Sigmoid colon (tissue), 7 donors: ENCODE measurements around the gene FAM210A. TPM values are rescaled to one million over a fixed set of nuclear protein-coding genes. Genes with fewer than 3 reads are reported as not detected.
A peak's percentile ranks its signal among the peaks of the same experiment; 100 is the strongest.

Experiments used
- DNase-seq: peaks from one replicate; pipeline ENCODE4 v3.0.0-alpha.2; 2019
- H3K27ac ChIP-seq, 4 donors: fragments of 200-600 bp; sonication (generic); one replicate each; pipeline ENCODE4 v1.5.1; 2016 to 2019; ENCODE audit warnings: mild to moderate bottlenecking in 1 of 4
- H3K27me3 ChIP-seq, 3 donors: fragments of 200-600 bp; sonication (generic); one replicate each; pipeline ENCODE4 v1.5.1; 2019; ENCODE audit warnings: mild to moderate bottlenecking in 1 of 3
- H3K36me3 ChIP-seq, 4 donors: fragments of 200-600 bp; sonication (generic); one replicate each; pipeline ENCODE4 v1.5.1; 2016 to 2019
- H3K4me1 ChIP-seq, 4 donors: fragments of 200-600 bp; sonication (generic); one replicate each; pipeline ENCODE4 v1.5.1; 2017 to 2019
- H3K4me3 ChIP-seq, 4 donors: fragments of 200-600 bp; sonication (generic); one replicate each; pipeline ENCODE4 v1.5.1; 2017 to 2019; ENCODE audit warnings: mild to moderate bottlenecking in 2 of 4, moderate library complexity in 1 of 4
- H3K9me3 ChIP-seq, 4 donors: fragments of 200-600 bp in 3 of 4; sonication (generic) in 3 of 4; one replicate each; pipeline versions ENCODE4 v1.5.1 to v1.6.1; 2013 to 2019
- EP300 ChIP-seq, 4 donors: sonication (generic); formaldehyde crosslinking; IDR thresholded peaks; one replicate each; pipeline ENCODE4 v1.6.1; 2017; ENCODE audit warnings: antibody characterized with exemption in 4 of 4
- POLR2A ChIP-seq, 2 donors: fragments of 450-650 bp; IDR thresholded peaks; one replicate each; pipeline ENCODE4 v1.6.1; 2016; ENCODE audit warnings: antibody characterized with exemption in 2 of 2, mild to moderate bottlenecking in 2 of 2, moderate library complexity in 2 of 2
- POLR2AphosphoS5 ChIP-seq, 4 donors: sonication (generic); formaldehyde crosslinking; IDR thresholded peaks; one replicate each; pipeline ENCODE4 v1.6.1; 2017; ENCODE audit warnings: antibody characterized with exemption in 4 of 4
- WGBS, 2 donors: extraction: QIAGEN DNeasy Blood & Tissue Kit; methylation state at CpG; one replicate each; pipeline ENCODE4 v1.1.7; 2013; 5-methylcytosine and 5-hydroxymethylcytosine counted together
- intact Hi-C: fragments of 100-400 bp; cut with DNase I; formaldehyde crosslinking; loops from one replicate; pipeline ENCODE4 v1.15.1; 2023
- polyA plus RNA-seq, 3 donors: library from polyadenylated mRNA; stranded (reverse); fragments of 200-250 nt; gene quantifications; one replicate each; pipeline ENCODE4 v1.2.3, GENCODE V29; 2013
- total RNA-seq, 4 donors: library from RNA; depleted of rRNA; stranded (reverse); fragments of >200 nt; gene quantifications; one replicate each; pipeline ENCODE4 v1.1.0, GENCODE V29; 2016
- TF ChIP-seq, protein P1 (sequence below), 4 experiments: fragments of 450-650 bp in 3 of 4; fragments of 200-600 bp in 1 of 4; IDR thresholded peaks; one replicate each; pipeline ENCODE4 v1.5.1; 2016 to 2019; ENCODE audit warnings: antibody characterized with exemption in 4 of 4, mild to moderate bottlenecking in 3 of 4, moderate library complexity in 2 of 4
- donor health status: healthy with polysubstance abuse.
- donor health status: Bipolar disorder and iron deficiency.
- donor health status: healthy.

The FAM210A gene
- total and polyA plus RNA-seq, 7 donors, result 4.8 to 19.6 (median 11.3) TPM

DNA sequence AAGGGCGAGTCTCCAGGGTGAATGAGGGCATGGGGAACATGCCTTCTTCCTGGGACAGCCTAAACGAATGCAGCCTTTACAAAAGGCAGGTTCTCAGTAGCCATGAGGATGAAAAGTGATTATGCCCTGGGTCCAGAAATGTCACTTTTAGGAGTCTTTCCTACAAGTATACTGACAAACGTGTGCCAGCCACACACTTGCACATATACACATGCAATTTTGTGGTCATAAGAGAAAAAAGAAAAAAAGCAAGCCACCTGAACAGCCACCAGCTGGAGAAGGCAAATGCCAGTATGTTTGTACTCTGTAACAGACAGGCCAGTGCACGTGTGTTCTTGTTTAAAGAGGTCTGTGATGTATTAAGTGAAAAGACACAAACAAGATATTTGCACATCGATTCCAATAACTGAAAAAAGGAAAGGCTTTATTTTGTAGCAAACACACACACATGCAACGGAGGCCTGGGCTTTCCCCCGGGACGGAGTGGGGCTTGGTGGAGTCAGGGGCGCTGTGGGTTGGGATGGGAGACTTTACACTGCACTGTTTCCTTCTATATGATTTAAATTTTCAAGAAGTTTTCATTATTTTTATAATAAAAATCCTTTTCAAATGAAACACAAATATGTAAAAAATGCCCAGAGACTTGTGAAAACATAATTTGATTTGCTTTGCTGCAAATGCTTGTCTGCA, 108.4 kb downstream of the FAM210A start:
- 72 to 78% methylated on average over 9 of the region's 9 CpGs for WGBS, 2 donors
- Histone ChIP-seq H3K36me3 (peaks cover 0 to 4% (median 0%) of the 10 kb centered on the region in 4 donors), H3K4me1 (peaks cover 0 to 29% (median 11%) of the 10 kb centered on the region in 4 donors), H3K9me3 (no peaks in the 10 kb centered on the region), H3K27me3 (no peaks in the 10 kb centered on the region), H3K4me3 (no peak overlapping the region), H3K27ac (no peak overlapping the region)
- TF ChIP-seq EP300 (IDR thresholded peaks at IDR 0.05) (no peak), POLR2AphosphoS5 (IDR thresholded peaks at IDR 0.05) (no peak), POLR2A (IDR thresholded peaks at IDR 0.05) (no peak)
- TF ChIP-seq, protein P1, sequence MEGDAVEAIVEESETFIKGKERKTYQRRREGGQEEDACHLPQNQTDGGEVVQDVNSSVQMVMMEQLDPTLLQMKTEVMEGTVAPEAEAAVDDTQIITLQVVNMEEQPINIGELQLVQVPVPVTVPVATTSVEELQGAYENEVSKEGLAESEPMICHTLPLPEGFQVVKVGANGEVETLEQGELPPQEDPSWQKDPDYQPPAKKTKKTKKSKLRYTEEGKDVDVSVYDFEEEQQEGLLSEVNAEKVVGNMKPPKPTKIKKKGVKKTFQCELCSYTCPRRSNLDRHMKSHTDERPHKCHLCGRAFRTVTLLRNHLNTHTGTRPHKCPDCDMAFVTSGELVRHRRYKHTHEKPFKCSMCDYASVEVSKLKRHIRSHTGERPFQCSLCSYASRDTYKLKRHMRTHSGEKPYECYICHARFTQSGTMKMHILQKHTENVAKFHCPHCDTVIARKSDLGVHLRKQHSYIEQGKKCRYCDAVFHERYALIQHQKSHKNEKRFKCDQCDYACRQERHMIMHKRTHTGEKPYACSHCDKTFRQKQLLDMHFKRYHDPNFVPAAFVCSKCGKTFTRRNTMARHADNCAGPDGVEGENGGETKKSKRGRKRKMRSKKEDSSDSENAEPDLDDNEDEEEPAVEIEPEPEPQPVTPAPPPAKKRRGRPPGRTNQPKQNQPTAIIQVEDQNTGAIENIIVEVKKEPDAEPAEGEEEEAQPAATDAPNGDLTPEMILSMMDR (IDR thresholded peaks at IDR 0.05), result no peak
- intact Hi-C loops, result loop anchor here (10.0 kb wide), 1 partner anchor 107 kb away; the partner anchor contains the start of genes FAM210A and RNMT
- DNase-seq, result peak; percentile 29

DNA sequence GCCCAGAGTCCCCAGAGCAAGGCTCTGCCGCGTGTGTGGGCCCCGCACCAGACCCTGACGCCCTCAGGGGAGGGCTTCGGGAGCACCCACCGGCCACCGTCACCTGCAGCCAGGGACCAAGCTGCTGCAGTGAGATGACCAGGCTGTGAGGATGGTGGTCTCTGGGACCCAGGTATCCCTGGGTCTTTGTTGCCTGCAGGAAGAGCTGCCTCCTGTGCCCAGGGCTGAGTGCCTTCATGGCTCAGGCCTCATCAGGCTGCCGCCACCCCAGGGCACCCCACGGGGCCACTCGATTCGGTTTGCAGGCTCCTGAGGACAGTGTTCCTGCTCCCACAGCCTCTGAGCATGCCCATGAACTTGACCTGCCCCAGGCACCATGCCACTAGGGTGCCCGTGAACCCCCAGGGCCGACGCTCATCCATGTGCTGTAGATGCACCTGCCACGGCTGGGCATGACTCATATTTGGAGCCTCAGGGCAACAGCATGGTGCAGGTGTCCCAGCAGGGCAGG, 109.8 kb downstream of the FAM210A start:
- Histone ChIP-seq H3K27me3 (no peaks in the 10 kb centered on the region), H3K4me1 (peaks cover 0 to 43% (median 18%) of the 10 kb centered on the region in 4 donors), H3K9me3 (no peaks in the 10 kb centered on the region), H3K4me3 (no peak overlapping the region), H3K27ac (no peak overlapping the region), H3K36me3 (no peaks in the 10 kb centered on the region)
- DNase-seq, result no peak
- WGBS, 2 donors, result 76 to 81% methylated on average over 15 of the region's 15 CpGs
- intact Hi-C loops, result loop anchor here (10.0 kb wide), 1 partner anchor 108 kb away; the partner anchor contains the start of genes FAM210A and RNMT
- TF ChIP-seq EP300 (IDR thresholded peaks at IDR 0.05) (no peak), POLR2AphosphoS5 (IDR thresholded peaks at IDR 0.05) (no peak), POLR2A (IDR thresholded peaks at IDR 0.05) (no peak)
- TF ChIP-seq, protein P1 (IDR thresholded peaks at IDR 0.05), result no peak

DNA sequence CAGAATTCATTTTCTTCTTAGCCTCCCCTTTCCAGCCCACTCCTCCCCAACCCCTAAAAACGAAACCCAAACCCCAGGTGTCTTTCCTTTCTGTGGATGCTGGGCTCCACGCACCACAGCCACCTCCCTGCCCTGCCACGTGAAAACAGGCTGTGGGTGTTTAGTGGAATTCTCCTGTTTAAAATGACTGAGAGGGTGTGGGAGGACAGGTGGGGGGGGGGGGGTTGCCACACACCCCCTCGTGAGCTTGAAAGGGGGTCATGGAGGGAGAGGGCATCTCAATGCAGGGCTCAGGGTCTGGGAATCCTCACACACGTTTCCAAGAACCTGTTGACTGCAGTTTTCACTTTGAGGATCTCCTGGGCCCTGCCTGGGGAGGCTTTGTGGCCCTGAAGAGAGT, 110.3 kb downstream of the FAM210A start:
- H3K4me1 ChIP-seq, result peaks cover 0 to 47% (median 19%) of the 10 kb centered on the region in 4 donors
- H3K4me3 ChIP-seq, result no peak overlapping the region
- TF ChIP-seq, protein P1 (IDR thresholded peaks at IDR 0.05), result no peak
- TF ChIP-seq POLR2A (IDR thresholded peaks at IDR 0.05) (no peak), POLR2AphosphoS5 (IDR thresholded peaks at IDR 0.05) (no peak), EP300 (IDR thresholded peaks at IDR 0.05) (no peak)
- no peaks in the 10 kb centered on the region for H3K27me3 ChIP-seq
- no peaks in the 10 kb centered on the region for H3K9me3 ChIP-seq
- H3K27ac ChIP-seq, result peak overlapping the region in 1 of 4 donors; percentile 62
- 63 to 85% methylated on average over 5 of the region's 5 CpGs for WGBS, 2 donors
- DNase-seq, result no peak
- intact Hi-C loops, result loop anchor here (10.0 kb wide), 1 partner anchor 109 kb away; the partner anchor contains the start of genes FAM210A and RNMT
- H3K36me3 ChIP-seq, result no peaks in the 10 kb centered on the region

DNA sequence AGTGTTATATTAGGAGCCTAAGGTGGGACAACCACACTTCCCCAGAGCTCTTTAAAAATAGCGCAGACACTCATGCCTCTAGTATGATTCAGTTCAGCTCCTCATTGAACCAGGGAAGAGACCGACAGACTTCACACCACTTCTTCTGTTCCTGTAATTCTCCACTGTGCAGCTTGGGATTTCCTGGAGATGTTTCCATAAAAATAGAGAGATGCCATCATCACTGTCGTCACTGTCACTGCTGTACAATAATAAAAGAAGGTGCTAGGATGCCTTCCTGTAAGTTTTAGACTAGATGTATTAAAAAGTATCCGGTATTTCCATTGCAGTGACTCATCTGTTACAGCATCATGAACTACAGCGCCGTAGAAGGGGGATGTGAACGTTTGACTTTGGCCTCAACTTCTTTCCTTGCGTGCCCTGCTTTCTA, 110.9 kb downstream of the FAM210A start:
- Histone ChIP-seq H3K36me3 (no peaks in the 10 kb centered on the region), H3K4me3 (no peak overlapping the region), H3K27ac (peak overlapping the region in 1 of 4 donors; percentile 62), H3K4me1 (peaks cover 0 to 53% (median 25%) of the 10 kb centered on the region in 4 donors), H3K9me3 (no peaks in the 10 kb centered on the region), H3K27me3 (no peaks in the 10 kb centered on the region)
- no peak for DNase-seq
- TF ChIP-seq, protein P1 (IDR thresholded peaks at IDR 0.05), result no peak
- TF ChIP-seq POLR2A (IDR thresholded peaks at IDR 0.05) (no peak), POLR2AphosphoS5 (IDR thresholded peaks at IDR 0.05) (no peak), EP300 (IDR thresholded peaks at IDR 0.05) (peak in 1 of 4 donors; percentile 8)
- WGBS, 2 donors, result 69 to 83% methylated on average over 8 of the region's 8 CpGs
- intact Hi-C loops, result loop anchor here (10.0 kb wide), 1 partner anchor 109 kb away; the partner anchor contains the start of genes FAM210A and RNMT
